HG02981 (cell line): ENCODE measurements around the gene MEIS2.

Source experiments
- ATAC-seq: cut with Tn5 transposase; IDR thresholded peaks from one replicate; pipeline ENCODE4 v1.9.1; 2021; ENCODE audit warnings: mild to moderate bottlenecking, moderate library complexity; ENCODE audit not compliant: unreplicated experiment

Gene MEIS2

DNA sequence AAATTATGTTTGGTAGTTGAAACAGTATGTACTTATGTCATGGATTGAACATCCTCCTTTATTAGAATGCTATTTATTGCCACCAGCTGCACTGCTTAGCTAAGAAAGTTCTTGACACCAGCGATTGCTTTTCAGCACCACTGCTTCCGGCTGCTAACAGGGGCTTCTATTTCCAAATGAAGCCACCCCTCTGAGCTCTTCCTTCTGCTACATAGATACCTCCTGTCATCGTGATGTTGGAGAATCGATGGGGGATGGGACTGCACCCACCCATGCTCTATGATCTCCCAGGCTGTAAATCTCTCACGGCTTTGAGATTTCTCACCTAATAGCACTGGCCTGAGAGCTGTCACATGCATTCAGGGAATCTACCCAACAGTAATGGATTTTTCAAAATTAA is 259.2 kb downstream of the MEIS2 start:
- no peak for ATAC-seq
